ENCODE results near the gene KIAA1549. TPM values are rescaled to one million over a fixed set of nuclear protein-coding genes. Genes with fewer than 3 reads are reported as not detected.

Gene KIAA1549
- total and polyA plus RNA-seq, 2 of the 4 experiments (the other 2 are of a cell fraction) = 1.3 to 3.3 TPM

DNA sequence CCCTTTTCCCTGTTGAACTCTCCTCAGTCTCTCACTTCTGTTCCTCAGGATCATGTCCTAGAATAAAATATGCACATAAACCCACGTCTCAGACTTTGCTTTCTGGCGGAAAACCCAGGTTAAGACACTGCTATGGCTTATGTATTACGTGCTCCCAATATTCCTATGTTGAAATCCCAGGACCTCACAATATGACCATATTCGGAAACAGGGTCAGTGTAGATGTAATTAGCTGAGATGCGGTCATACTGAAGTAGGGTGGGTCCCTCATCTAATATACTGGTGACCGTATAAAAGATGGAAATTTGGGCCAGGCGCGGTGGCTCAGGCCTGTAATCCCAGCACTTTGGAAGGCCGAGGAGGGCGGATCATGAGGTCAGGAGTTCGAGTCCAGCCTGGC, 59.9 kb downstream of the KIAA1549 start:
- POLR2A ChIA-PET (ENCODE audit: unreplicated experiment) = no interaction called here
- Histone ChIP-seq H3K27me3 (ENCODE audit: control insufficient read depth, insufficient read depth, low read length) (no peaks in the 10 kb centered on the region), H3K18ac (ENCODE audit: low read depth, low read length) (no peak overlapping the region), H3K79me1 (ENCODE audit: low read depth in 1 of 2, low read length in 2 of 2) (peaks cover 5 to 14% of the 10 kb centered on the region in 2 experiments; a peak in 3 of 4 replicates), H2BK120ac (ENCODE audit: low read depth, low read length) (no peak overlapping the region), H3K9me1 (ENCODE audit: insufficient read depth, low read length) (peaks cover 14% of the 10 kb centered on the region), H3K4me1 (ENCODE audit: control insufficient read depth, insufficient read depth, low read length) (peaks cover 10% of the 10 kb centered on the region), H4K5ac (ENCODE audit: low read depth, low read length) (no peak overlapping the region), H3K4me2 (ENCODE audit: low read depth, low read length) (no peak overlapping the region), H2AK9ac (replicated peaks; ENCODE audit: low read depth, low read length, poor library complexity) (no peak overlapping the region), H3K27ac (ENCODE audit: insufficient read depth, low read length) (no peak overlapping the region), H2AFZ (replicated peaks; ENCODE audit: low read length, poor library complexity) (no peak overlapping the region), H3K56ac (ENCODE audit: extremely low read depth, insufficient read depth, low read length) (no peak overlapping the region), H3K4me3 (ENCODE audit: insufficient read depth, low read depth, low read length) (no peak overlapping the region), H3K9ac (ENCODE audit: low read depth, low read length) (no peak overlapping the region), H2BK20ac (ENCODE audit: low read depth, low read length) (no peak overlapping the region), H3K23ac (ENCODE audit: low read depth, low read length) (no peak overlapping the region), H3K14ac (replicated peaks; ENCODE audit: low read depth, low read length) (no peak overlapping the region), H2BK5ac (ENCODE audit: low read depth, low read length, poor library complexity, severe bottlenecking) (no peak overlapping the region), H2BK15ac (ENCODE audit: low read depth, low read length) (no peak overlapping the region), H4K8ac (ENCODE audit: low read depth in 2 of 2, low read length in 2 of 2) (no peak overlapping the region), H2AK5ac (ENCODE audit: low read depth, low read length) (no peak overlapping the region), H4K20me1 (ENCODE audit: insufficient read depth, low read length) (no peaks in the 10 kb centered on the region), H3K9me3 (ENCODE audit: control insufficient read depth, insufficient read depth, low read length) (no peaks in the 10 kb centered on the region), H4K91ac (ENCODE audit: insufficient read depth, low read depth, low read length) (no peak overlapping the region), H3K4ac (ENCODE audit: low read depth, low read length) (no peak overlapping the region), H3K36me3 (ENCODE audit: control insufficient read depth, insufficient read depth, low read length) (no peaks in the 10 kb centered on the region)
- no peak for ATAC-seq (ENCODE audit: low read depth)
- in situ Hi-C loops (cut with MboI; ENCODE audit: low sequenced_read_pairs) (no loop called here), intact Hi-C loops (cut with micrococcal nuclease) (no loop called here), dilution Hi-C loops (cut with HindIII; ENCODE audit: low sequenced_read_pairs, unreplicated experiment) (no loop called here)
- TF ChIP-seq FOS (IDR thresholded peaks at IDR 0.05; ENCODE audit: low read depth, low read length) (no peak), RAD21 (IDR thresholded peaks at IDR 0.05; ENCODE audit: low read length) (no peak), CEBPB (IDR thresholded peaks at IDR 0.05; ENCODE audit: low read depth, low read length) (no peak)
- no peak for DNase-seq
- CTCF ChIA-PET = no interaction called here
- no TSS peak for BruUV-seq (replicated peaks)
- WGBS, 2 experiments (ENCODE audit: extremely low coverage in 2 of 2, insufficient read length in 1 of 2) = no CpG with 5 or more reads among the region's 11 CpGs
